ENCODE data around the gene RPS6KA2. TPM values are rescaled to one million over a fixed set of nuclear protein-coding genes. Genes with fewer than 3 reads are reported as not detected.

The RPS6KA2 gene
- total RNA-seq, 1 experiment from 2014 or later: 4.6 TPM

- no peak for DNase-seq (ENCODE audit: low spot score)
These were observed 203.9 kb downstream of the RPS6KA2 start for GRCh38 chr6:166423051-166423745.

- DNase-seq (ENCODE audit: low spot score): no peak
These were observed 204.7 kb downstream of the RPS6KA2 start for GRCh38 chr6:166422201-166422940.

GRCh38 chr6:166420351-166420750, 206.7 kb downstream of the RPS6KA2 start:
- no peak for DNase-seq (ENCODE audit: low spot score)

GRCh38 chr6:166419717-166420116, 207.3 kb downstream of the RPS6KA2 start:
- DNase-seq (ENCODE audit: low spot score): no peak

GRCh38 chr6:166419286-166419685, 207.8 kb downstream of the RPS6KA2 start:
- peak; percentile 39 for DNase-seq (ENCODE audit: low spot score)

GRCh38 chr6:166418691-166419143, 208.3 kb downstream of the RPS6KA2 start:
- no peak for DNase-seq (ENCODE audit: low spot score)

GRCh38 chr6:166417285-166417691, 209.8 kb downstream of the RPS6KA2 start:
- peak; percentile 14 for DNase-seq (ENCODE audit: low spot score)

GRCh38 chr6:166415833-166416347, 211.2 kb downstream of the RPS6KA2 start:
- no peak for DNase-seq (ENCODE audit: low spot score)

GRCh38 chr6:166415306-166415705, 211.7 kb downstream of the RPS6KA2 start:
- DNase-seq (ENCODE audit: low spot score): no peak

GRCh38 chr6:166413491-166413951, 213.5 kb downstream of the RPS6KA2 start:
- DNase-seq (ENCODE audit: low spot score): no peak

- DNase-seq (ENCODE audit: low spot score): no peak
These were observed 214.1 kb downstream of the RPS6KA2 start for GRCh38 chr6:166412911-166413384.

GRCh38 chr6:166412156-166412910, 214.7 kb downstream of the RPS6KA2 start:
- no peak for DNase-seq (ENCODE audit: low spot score)

- DNase-seq (ENCODE audit: low spot score): no peak
These were observed 215.3 kb downstream of the RPS6KA2 start for GRCh38 chr6:166411721-166412151.

GRCh38 chr6:166411271-166411670, 215.8 kb downstream of the RPS6KA2 start:
- DNase-seq (ENCODE audit: low spot score): no peak

- DNase-seq (ENCODE audit: low spot score): no peak
These were observed 216.6 kb downstream of the RPS6KA2 start for GRCh38 chr6:166410426-166410935.

- no peak for DNase-seq (ENCODE audit: low spot score)
These were observed 217.9 kb downstream of the RPS6KA2 start for GRCh38 chr6:166408936-166409755.

- no peak for DNase-seq (ENCODE audit: low spot score)
These were observed 220.9 kb downstream of the RPS6KA2 start for GRCh38 chr6:166406197-166406596.

- DNase-seq (ENCODE audit: low spot score): no peak
These were observed 221.7 kb downstream of the RPS6KA2 start for GRCh38 chr6:166405386-166405785.

GRCh38 chr6:166402582-166403277, 224.3 kb downstream of the RPS6KA2 start:
- no peak for DNase-seq (ENCODE audit: low spot score)

- peak; percentile 56 for DNase-seq (ENCODE audit: low spot score)
These were observed 226.3 kb downstream of the RPS6KA2 start for GRCh38 chr6:166400649-166401250.

All from H4 (cell line).